Measurements from ENCODE around the gene RAB11FIP3.
"Not testable (repeated sequence)": the region's sequence is repeated elsewhere in the genome, so short reads cannot be mapped to it uniquely, and the experiment has no call there.

Gene RAB11FIP3

DNA sequence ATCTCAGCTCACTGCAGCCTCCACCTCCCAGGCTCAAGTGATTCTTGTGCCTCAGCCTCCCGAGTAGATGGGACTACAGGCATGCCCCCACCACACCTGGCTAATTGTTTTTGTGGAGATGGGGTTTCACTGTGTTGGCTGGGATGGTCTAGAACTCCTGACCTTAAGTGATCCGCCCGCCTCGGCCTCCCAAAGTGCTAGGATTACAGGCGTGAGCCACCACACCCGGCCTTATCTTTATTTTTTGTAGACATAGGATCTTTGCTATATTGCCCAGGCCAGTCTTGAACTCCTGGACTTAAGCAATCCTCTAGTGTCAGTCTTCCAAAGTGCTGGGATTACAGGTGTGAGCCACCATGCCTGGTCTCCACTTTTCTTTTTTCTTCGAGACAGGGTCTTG lies 44.0 kb downstream of the RAB11FIP3 start:
- DNase-seq = not testable (repeated sequence)

DNA sequence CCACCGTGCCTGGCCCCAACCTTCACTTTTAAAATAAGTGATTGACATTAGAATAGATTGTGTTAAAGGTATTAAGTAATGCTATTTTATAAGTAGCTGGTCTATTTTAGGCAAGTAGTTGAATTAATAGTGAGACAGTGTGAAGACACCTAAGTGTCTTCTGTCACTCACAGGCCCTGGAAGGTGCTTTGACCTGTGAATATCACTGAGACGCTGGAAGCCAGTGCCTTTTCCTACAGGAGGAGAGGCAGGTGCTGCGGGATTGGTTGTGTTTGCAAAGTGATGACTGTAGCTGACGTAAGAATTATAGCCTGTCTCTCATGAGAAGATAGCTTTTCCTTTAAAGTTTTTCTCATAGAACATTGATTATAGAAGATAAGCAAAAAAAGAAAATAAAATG lies 45.0 kb downstream of the RAB11FIP3 start:
- DNase-seq = no peak

DNA sequence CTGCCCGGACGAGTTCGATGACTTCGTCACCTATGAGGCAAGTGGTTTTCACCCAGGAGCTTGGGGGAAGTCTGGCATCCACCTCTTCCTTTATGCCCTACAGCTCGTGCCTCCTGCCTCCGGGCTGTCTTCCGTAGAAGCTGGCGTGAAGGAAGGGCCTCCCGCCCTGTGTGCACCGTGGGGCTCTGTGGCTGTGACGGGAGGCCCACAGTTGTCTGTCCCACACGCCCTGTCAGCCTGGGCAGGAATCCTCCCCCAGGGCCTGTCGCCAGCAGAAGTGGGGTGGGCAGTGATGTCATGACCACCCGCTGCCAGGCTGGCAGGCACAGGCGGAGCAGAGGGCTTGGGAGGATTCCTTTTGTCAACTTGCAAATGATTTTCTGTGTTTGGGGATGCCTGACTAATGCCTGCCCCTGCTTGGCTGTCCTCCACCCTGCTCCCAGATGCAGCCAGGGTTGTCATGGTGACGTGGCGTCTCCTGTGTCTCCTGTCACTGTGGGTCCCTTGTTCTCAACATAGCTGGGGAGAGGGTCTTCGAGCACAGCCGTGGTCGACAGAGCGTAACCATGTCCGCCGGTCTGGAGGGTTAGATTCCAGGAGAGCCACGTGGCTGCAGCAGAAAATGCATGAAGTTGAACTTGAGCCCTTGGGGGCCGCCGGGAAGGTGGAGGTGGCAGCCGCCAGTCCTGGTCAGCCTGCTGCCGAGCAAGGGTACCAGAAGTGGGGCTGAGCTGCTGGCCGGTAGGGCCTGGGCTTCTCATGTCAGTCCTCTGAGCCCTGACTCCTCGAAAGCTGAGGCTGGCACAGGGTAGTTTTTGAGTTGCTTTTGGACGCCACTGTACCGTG lies 46.1 kb downstream of the RAB11FIP3 start:
- DNase-seq = no peak

DNA sequence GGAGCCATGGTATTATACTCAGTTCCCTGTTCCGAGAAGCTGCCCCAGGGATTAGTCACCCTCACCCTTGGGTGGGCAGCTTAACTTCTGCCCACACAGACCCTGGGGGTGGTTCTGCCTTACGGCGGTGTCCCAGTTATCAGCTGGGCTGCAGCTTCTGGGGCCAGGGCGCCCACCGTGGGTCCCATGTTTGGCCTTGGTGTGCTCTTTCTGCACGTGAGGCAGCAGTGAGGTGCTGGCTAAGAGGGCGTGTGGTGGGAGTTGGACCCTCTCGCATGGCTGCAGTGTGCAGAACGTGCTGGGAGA lies 46.7 kb downstream of the RAB11FIP3 start:
- no peak for DNase-seq

DNA sequence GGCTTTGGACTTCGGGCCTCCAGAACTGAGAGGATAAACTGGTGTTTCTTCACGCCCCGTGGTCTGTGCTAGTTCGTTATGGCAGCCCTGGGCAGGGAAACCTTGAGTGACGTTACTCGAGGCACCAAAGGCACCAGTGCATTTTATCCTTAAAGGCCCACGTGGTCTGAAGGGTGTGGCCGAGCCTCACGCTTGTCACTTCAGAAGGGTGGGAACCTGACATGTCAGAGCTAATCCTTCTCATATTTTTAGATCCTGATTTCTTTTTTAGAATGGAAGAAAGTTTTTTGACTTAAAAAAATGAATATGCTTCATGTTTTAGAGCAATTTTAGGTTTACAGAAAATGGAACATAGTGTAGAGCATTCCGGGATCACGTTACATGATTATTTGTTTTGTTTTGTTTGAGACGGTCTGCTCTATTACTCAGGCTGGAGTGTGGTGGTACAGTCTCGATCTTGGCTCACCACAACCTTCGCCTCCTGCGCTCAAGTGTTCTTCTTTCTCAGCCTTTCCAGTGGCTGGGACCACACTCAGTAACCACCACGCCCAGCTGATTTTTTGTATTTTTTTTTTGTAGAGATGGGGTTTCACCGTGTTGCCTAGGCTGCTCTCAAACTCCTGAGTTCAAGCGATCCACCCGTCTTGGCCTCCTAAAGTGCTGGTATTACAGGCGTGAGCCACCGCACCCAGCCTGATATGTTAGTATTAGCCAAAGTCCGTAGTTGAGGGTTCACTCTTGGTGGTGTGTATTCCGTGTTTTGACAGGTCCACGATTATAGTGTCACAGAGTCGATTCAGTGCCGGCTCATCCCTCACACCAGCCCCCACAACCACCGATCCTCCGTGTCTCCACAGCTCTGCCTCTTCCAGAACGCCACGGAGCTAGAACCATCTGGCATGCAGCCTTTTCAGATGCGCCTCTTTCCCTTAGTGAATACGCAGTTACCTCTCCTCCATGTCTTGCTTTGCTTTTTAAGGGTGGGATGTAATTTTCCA lies 47.9 kb downstream of the RAB11FIP3 start:
- no peak for DNase-seq

DNA sequence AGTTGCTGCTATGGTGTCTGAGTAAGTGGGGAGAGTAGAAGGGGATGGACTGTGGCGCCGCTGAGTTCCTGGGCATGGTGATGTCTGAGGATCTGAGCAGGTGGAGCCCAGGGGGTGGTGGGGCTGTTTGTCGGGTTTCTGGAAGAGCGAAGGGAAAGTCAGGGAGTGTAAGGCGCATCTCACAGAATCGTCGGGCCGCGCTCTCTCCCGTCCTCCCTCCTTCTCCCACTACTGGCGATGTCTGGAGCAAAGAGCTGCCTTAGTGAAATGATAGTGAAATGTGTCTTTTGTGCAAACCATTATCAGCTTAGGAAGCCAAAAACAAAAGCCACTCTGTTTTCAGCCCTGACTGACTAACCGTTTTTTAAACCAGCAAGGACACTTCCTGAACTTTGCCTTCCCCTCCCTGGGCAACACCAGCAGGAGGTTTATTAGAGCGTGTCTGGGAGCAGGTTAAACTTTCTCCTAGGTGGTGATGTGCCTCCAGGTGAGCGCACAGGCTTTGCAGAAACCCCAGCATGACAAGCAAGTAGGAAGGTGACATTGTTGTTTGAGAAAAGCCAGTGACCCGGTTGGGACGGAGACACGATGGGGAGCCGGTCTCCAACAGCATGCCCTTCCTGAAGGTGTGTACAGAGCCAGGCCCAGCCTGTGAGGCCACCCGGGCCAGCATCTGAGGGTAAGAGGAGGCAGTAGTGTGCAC lies 49.1 kb downstream of the RAB11FIP3 start:
- DNase-seq = no peak

DNA sequence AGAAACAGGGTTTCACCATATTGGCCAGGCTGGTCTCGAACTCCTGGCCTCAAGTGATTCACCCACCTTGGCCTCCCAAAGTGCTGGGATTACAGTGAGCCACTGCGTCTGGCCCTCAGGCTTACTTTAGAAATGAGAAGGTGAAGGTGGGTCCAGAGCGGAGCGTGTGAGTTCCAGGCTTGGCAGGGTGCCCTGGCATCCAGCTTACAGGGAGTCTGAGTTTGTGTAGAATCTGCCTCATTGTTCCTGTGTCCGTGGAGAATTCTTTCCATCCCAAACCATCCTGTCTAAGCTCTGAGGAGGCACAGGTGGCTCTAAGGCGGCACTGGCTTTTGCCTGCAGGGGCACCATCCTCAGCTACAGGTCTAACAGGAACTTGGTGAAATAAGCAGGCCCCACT lies 50.6 kb downstream of the RAB11FIP3 start:
- no peak for DNase-seq

DNA sequence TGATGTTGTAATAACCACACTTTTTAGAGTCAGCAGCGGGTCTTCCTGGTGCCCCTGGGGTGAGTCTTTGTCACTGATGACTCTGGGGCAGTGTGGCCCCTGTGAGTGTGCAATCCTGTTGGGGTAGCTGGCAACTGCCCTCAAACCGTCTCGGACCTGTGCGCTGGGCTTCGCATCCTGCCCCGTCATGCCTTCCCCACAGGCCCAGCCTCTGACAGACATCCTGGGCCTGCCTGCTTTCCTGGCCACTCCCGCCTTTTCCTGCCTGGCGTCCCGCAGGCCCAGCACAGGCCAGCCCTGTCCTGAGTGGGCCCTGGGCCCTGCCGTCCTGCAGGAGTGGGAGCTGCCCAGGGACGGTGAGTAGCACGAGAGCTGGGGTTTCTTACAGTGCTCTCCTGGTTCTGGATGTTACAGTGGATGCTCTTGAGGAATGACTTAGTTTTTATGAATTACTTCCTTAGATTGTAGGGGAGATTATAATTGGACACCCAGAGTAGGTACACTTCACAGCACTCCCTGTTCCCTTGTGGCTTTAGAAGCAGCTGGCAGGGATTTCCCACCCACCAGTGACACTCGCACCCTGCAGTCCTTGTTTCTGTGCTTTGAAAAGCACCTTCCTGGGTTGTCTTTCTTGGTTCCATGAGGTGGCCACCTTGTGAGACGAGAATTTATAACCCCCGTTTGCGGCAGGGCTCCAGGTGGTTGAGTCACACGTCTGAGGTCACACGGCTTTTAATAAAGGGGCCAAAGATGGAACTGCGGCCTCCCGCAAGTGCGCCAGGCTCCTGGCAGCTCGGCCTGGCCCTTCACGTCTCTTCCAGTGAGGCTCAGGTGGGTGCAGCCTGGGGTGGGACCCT lies 52.1 kb downstream of the RAB11FIP3 start:
- no peak for DNase-seq

DNA sequence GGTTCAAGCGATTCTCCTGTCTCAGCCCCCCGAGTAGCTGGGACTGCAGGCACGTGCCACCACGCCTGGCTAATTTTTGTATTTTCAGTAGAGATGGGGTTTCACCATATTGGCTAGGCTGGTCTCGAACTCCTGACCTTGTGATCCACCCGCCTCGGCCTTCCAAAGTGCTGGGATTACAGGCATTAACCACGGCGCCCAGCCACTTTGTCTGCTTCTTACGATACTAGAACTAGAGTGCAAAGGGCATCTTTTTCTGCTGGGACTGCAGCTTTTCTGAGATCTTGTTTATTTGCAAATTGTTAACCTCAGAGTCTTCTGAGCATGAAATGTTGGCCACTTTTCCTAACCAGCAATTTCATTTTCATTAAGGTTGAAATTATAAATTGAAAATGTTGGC lies 52.8 kb downstream of the RAB11FIP3 start:
- not testable (repeated sequence) for DNase-seq

DNA sequence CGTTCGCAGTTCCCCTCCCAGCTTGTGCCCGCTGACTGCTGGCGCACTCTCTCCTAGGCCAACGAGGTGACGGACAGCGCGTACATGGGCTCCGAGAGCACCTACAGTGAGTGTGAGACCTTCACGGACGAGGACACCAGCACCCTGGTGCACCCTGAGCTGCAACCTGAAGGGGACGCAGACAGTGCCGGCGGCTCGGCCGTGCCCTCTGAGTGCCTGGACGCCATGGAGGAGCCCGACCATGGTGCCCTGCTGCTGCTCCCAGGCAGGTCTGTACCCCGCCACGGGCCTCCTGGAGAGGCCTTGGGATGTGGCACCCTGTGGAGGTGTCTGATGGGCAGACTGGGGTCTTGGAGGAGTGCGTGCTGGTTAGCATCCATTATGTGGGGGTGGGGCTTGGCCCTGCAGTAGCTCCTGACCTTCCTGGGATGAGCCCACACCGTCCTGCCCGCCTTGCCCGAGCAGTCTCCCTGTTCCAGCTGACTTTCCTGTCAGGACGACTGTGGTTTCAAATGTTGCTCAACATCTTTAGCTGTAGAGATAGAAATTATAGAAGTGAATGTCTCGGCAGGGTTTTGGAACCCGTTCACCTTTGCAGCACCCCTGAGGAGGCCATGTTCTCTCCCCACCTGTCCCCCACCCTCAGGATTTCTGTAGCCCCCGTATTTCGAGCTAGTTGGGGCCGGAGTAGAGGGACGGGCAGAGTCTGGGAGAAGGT lies 57.2 kb downstream of the RAB11FIP3 start:
- no peak for DNase-seq

DNA sequence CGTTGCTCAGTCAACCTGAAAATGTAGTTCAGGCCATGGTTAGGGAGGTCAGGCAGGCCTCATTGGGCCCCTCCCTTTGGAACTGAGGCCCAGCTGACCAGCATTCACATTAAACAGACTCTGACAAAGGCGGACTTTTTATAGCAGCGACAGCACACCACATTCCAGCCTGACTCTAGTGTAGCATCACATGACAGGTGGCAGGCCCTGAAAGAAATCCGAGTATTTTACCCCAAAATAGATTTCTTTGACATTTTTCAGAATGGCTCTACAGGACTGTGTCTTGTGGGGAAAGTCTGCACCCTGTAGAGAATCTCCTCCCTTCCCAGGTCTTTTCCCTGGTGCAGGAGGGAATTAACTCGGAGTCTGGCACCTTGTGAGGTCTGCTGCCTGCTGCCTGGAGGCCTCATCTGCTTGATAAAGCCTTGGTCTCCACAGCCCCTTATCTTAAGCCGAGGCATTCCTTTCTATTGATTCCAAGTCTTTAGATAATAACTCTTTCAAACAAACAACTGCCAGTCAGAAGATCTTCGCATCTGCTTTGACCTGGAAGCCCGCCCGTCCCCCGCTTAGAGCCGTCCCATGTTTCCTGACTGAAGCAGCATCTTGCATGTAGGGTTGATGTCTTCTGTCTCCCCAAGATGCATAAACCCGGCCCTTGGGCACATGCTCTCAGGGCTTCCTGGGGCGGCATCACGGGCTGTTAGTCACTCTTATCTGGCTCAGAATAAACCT lies 58.1 kb downstream of the RAB11FIP3 start:
- no peak for DNase-seq

DNA sequence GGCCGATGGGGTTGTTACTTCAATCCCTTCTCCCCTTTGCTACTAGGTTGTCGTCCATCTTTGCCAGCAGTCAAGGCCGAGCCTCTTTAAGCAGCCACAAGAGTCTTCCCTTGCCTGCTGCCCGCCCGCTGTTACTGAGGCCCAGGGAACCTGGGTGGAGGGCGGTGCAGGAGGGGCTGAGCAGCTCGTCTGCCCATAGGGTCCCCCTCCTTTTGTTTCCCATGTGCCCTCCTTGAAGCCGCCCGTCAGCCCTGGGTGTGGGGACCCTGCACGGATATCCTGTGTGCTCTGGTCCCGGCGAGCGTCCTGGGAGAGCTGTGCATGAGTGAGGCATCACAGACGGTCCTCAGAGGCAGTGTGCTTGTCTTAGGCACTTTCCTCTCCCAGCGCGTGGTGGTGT lies 64.2 kb downstream of the RAB11FIP3 start:
- no peak for DNase-seq

DNA sequence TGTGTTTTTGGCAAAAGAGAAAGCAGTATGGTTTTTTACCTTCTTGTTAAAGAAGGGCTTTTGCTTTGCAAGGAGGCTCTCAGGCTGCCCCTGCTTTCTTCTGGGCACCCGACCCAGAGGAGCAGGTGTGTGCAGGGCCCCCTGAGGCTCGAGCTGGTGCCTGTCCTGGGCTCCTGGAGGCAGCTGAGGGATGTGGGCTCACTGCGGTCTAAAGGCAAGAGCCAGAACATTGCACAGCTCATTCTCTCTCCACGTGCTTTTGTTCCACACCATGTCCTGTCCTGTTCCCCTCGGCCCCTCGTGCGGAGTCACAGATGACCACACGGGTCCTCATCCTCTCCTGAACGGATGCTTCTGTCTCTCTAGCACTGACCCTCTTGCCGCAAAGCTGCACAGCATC lies 65.3 kb downstream of the RAB11FIP3 start:
- DNase-seq = no peak

DNA sequence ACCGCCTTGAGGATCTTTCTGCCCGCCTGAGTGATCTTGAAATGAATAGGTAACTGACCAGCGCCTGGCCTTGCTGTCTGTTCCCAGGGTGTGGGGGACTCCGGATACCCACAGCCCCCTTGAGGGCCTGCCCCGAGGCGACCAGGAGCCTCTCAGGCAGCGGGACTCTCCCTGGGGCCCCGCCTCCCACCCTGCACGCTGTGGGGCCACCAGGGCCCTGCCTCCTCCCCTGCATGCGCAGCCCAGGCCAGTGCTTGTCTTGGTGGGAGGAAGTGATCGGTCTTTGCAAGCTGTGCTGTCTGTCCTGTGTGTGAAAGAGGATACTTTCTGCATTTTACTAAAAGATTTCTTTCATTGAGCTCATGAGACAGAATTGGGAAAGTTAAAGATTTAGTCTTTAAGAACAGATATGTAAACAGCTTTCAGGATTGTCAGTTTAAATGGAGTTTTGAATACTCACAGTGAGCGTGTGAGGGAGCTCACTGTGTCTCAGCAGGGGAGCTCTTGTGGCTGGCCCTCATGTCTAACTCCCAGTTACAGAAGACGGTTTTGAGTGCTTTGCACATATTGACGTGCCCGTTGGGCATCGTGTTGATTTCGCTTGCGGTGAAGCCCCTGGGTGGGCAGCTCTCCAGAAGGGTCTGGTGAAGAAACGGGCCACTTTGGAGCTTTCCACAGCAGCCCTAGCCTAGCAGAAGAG lies 65.9 kb downstream of the RAB11FIP3 start:
- DNase-seq = no peak

DNA sequence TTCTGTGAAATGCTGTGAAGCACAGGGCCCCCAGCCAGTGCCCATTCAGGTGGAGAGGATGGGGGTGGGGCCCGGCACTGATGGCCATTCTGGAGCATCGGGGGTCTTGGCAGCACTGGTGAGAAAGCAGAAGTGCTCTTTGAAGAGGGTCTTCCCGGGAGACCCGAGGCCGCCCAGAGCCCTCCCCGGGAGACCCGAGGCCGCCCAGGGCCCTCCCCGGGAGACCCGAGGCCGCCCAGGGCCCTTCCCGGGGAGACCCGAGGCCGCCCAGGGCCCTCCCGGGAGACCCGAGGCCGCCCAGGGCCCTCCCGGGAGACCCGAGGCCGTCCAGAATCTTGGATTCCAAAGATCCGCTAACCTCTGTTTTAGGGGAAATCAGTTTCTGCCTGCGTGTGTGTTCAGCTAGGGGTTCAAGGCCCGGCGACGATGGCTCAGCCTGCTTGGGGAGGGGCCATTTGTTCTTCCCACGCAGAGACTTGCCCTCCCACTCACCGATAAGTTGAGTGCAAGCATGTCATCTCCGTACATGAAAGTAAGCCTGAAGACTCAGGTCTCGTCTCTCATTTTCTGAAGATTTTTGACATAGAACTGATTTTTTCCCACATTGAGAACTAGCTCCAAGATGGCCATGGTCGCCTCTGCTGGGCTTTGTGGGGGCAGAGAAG lies 66.9 kb downstream of the RAB11FIP3 start:
- DNase-seq = no peak

DNA sequence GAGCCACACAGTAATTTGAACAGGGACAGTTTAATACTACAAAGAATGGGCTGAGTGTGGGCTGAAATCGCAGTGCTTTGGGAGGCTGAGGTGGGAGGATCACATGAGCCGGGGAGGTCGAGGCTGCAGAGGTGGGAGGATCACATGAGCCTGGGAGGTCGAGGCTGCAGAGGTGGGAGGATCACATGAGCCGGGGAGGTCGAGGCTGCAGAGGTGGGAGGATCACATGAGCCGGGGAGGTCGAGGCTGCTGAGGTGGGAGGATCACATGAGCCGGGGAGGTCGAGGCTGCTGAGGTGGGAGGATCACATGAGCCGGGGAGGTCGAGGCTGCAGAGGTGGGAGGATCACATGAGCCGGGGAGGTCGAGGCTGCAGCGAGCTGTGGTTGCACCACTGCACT lies 69.2 kb downstream of the RAB11FIP3 start:
- not testable (repeated sequence) for DNase-seq

DNA sequence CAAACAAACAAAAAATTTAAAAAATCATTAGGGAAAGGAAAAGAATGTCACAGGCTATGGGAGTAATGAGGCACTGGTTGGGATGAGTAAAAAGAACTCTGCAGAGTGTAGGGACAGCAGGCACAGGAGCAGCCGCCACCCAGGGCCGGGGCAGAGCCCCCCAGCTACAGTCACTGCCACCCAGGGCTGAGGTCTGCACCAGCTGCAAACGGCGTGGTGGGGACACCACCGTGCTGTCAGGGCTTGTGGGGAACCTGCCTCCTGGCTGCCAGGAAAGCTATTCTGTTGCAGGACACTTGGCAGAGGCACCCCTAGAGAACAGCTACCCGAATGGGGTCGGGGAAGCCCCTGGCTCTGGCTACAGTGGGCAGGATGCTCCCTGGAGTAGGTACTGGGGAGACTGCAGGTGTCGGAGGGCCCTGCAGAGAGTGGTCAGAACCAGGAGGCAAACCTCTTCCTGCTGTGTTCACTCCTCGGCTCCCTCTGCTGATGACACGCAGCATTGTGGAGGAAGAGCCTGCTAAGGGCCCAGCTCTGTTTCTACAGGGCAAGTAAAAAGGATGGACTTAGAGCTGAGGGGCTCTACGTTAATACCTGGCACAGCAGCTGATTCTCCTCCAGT lies 69.8 kb downstream of the RAB11FIP3 start:
- no peak for DNase-seq

DNA sequence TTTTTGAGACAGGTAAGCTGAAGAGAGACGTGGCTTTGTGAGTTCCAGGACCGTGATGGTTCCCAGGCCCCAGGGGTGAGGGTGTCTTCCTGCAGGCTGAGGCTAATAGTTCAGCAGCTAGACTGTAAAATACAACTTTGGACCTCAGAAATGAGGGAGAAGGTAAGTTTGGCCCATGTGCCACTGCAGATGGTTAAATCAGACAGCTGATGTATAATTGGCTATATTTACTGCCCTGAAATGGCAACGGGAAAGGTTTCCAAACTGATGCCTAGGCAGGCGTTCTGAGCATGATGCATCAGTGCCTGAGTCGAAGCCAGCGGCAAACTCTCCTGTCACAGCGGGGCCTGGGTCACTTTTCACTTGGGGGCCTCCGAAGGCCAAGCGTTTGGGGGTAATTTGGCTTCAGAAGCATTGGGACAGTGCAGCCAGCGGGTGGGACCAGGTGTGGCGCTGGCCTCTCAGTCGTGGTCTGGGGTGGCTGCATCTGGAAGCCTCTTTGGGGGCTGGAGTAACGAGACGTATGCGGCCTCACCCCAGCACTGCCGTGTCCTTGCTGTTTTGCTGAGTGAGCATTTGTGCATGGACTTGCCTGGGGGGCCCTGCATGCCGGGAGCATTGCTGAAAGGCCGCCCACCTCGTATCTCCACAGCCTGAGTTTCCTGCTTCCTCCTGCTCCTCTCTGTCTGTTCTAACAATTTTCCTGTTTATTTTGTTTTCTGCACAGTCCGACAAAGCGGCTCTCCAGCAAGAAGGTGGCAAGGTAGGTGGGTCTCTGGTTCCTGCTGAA lies 70.8 kb downstream of the RAB11FIP3 start:
- DNase-seq = no peak
